K562 (cell line): ENCODE measurements around the gene ZNF385C. TPM values are rescaled to one million over a fixed set of nuclear protein-coding genes. Genes with fewer than 3 reads are reported as not detected.
A peak's percentile ranks its signal among the peaks of the same experiment; 100 is the strongest.

Experiments
- ATAC-seq: fragments of 200-7000 bp; cut with Tn5 transposase; 3 replicates; pipeline ENCODE4 v1.9.1; 2020; ENCODE audit warnings: moderate library complexity
- BruUV-seq: library from RNA; stranded (reverse); fragments of 400-500 nt; replicated peaks from 2 replicates; lab custom pipeline; 2021; lab: Mats Ljungman, UMichigan
- CTCF ChIA-PET: fragments of 300-600 bp; formaldehyde crosslinking; extraction: SDS; loops from one replicate; lab custom pipeline; 2021; ENCODE audit warnings: low intra/inter-chr PET ratio; lab: Yijun Ruan, JAX
- POLR2A ChIA-PET: fragments of 300-600, 350-650 bp; sonication (Branson Sonifier 250); formaldehyde crosslinking; extraction: SDS; loops from one replicate; lab custom pipeline; 2021; ENCODE audit warnings: antibody characterized with exemption, inconsistent platforms; lab: Yijun Ruan, JAX
- DNase-seq, 4 experiments: peaks; one replicate each; pipeline versions ENCODE4 v3.0.0 to v3.0.0-alpha.2; 2011 to 2018; ENCODE audit warnings: low spot score in 3 of 4, mixed read lengths in 3 of 4; ENCODE audit errors: extremely low read depth in 1 of 4
- FAIRE-seq: peaks from 2 replicates; lab custom pipeline; 2011; peaks lifted over from hg19 to GRCh38; lab: Jason Lieb, UNC
- H2AFZ ChIP-seq: 2 replicates; pipeline ENCODE4 v1.6.0; 2011; ENCODE audit warnings: low read depth, low read length, control low read depth, inconsistent platforms
- H3K27ac ChIP-seq: fragments of 200-600 bp; 3 replicates; pipeline ENCODE4 v1.8.0; 2011; ENCODE audit warnings: low read depth, mild to moderate bottlenecking, control low read depth, inconsistent platforms, low read length, moderate library complexity, mixed read lengths; ENCODE audit errors: extremely low read depth
- H3K27me3 ChIP-seq, 2 experiments: fragments of 300-600 bp in 1 of 2; 2 replicates in 1 of 2; 3 replicates in 1 of 2; pipeline versions ENCODE4 v1.6.0 to v1.8.0; 2011; ENCODE audit warnings: inconsistent platforms in 2 of 2, low read length in 2 of 2, mild to moderate bottlenecking in 1 of 2, mixed read lengths in 1 of 2, moderate library complexity in 1 of 2; ENCODE audit not compliant: control insufficient read depth in 2 of 2, insufficient read depth in 2 of 2
- H3K36me3 ChIP-seq: fragments of 300-600 bp; 3 replicates; pipeline ENCODE4 v1.8.0; 2011; ENCODE audit warnings: mild to moderate bottlenecking, low read length, inconsistent platforms; ENCODE audit not compliant: control insufficient read depth, insufficient read depth
- H3K4me1 ChIP-seq, 2 experiments: fragments of 200-600 bp in 1 of 2; replicated peaks in 1 of 2; 2 replicates in 1 of 2; 3 replicates in 1 of 2; pipeline versions ENCODE4 v1.5.1 to v1.8.0; 2011; ENCODE audit warnings: inconsistent platforms in 2 of 2, low read length in 2 of 2, mild to moderate bottlenecking in 1 of 2, mixed read lengths in 1 of 2, moderate library complexity in 1 of 2; ENCODE audit not compliant: control insufficient read depth in 2 of 2, insufficient read depth in 2 of 2
- H3K4me2 ChIP-seq: 2 replicates; pipeline ENCODE4 v1.6.1; 2011; ENCODE audit warnings: low read length, control low read depth, inconsistent platforms, mixed read lengths; ENCODE audit not compliant: insufficient read depth
- H3K4me3 ChIP-seq: fragments of 200-600 bp; sonication (generic), shearing (Covaris generic); 2 replicates; pipeline ENCODE4 v1.5.1; 2016; ENCODE audit warnings: control low read depth, inconsistent platforms
- H3K79me2 ChIP-seq: fragments of 200-600 bp; 3 replicates; pipeline ENCODE4 v1.8.0; 2011; ENCODE audit warnings: low read length, inconsistent platforms; ENCODE audit not compliant: control insufficient read depth, insufficient read depth
- H3K9ac ChIP-seq, 2 experiments: 2 replicates each; pipeline versions ENCODE4 v1.6.0 to v1.6.1; 2011; ENCODE audit warnings: low read depth in 2 of 2, low read length in 2 of 2, control low read depth in 1 of 2, inconsistent platforms in 1 of 2, mild to moderate bottlenecking in 1 of 2, mixed read lengths in 1 of 2; ENCODE audit not compliant: insufficient read depth in 1 of 2
- H3K9me1 ChIP-seq: one replicate; pipeline ENCODE4 v1.6.0; 2011; ENCODE audit warnings: inconsistent platforms, mild to moderate bottlenecking, low read length, moderate library complexity; ENCODE audit not compliant: control insufficient read depth, insufficient read depth
- H3K9me3 ChIP-seq: replicated peaks from 2 replicates; pipeline ENCODE4 v1.5.1; 2011; ENCODE audit warnings: low read depth, low read length, inconsistent platforms; ENCODE audit not compliant: control insufficient read depth, insufficient read depth
- H4K20me1 ChIP-seq: replicated peaks from 2 replicates; pipeline ENCODE4 v1.6.1; 2011; ENCODE audit warnings: low read length, inconsistent platforms, mixed read lengths; ENCODE audit not compliant: control insufficient read depth, insufficient read depth
- CCAR2 ChIP-seq: fragments of 200-400 bp; formaldehyde crosslinking; IDR thresholded peaks from 2 replicates; pipeline ENCODE4 v1.6.1; 2017; ENCODE audit warnings: mild to moderate bottlenecking, low read depth, low read length
- DMBX1 ChIP-seq: fragments of 250-450 bp; sonication (Bioruptor Pico); IDR thresholded peaks from 2 replicates; pipeline ENCODE4 v1.8.0; 2022; ENCODE audit warnings: inconsistent platforms, mild to moderate bottlenecking, moderate library complexity, borderline replicate concordance
- GTF2A2 ChIP-seq: IDR thresholded peaks from 2 replicates; pipeline ENCODE4 v1.6.1; 2016; ENCODE audit warnings: mild to moderate bottlenecking, missing genetic modification characterization, missing compliant biosample characterization
- HDAC6 ChIP-seq: IDR thresholded peaks from 2 replicates; pipeline ENCODE4 v1.6.1; 2012; ENCODE audit warnings: low read depth, mild to moderate bottlenecking, control low read depth, inconsistent platforms, low read length, moderate library complexity
- KHSRP ChIP-seq: fragments of 450-650 bp; IDR thresholded peaks from 2 replicates; pipeline ENCODE4 v1.6.1; 2017
- MAFG ChIP-seq: fragments of 450-650 bp; conservative IDR thresholded peaks from 2 replicates; pipeline ENCODE4 v1.6.1; 2016; ENCODE audit warnings: missing genetic modification characterization, missing compliant biosample characterization
- MCM3 ChIP-seq: fragments of 450-650 bp; IDR thresholded peaks from 2 replicates; pipeline ENCODE4 v1.6.1; 2016
- MECOM ChIP-seq: fragments of 250-450 bp; sonication (Bioruptor Pico); IDR thresholded peaks from 2 replicates; pipeline ENCODE4 v1.8.0; 2022; ENCODE audit warnings: inconsistent platforms
- NRF1 ChIP-seq, 2 experiments: fragments of 450-650 bp; IDR thresholded peaks in 1 of 2; conservative IDR thresholded peaks in 1 of 2; 2 replicates each; pipeline ENCODE4 v1.6.1; 2014; ENCODE audit warnings: mild to moderate bottlenecking in 2 of 2
- RBM34 ChIP-seq: fragments of 200-400 bp; formaldehyde crosslinking; IDR thresholded peaks from 2 replicates; pipeline ENCODE4 v1.6.1; 2018; ENCODE audit warnings: low read length, borderline replicate concordance; ENCODE audit not compliant: insufficient read depth
- SIRT6 ChIP-seq: IDR thresholded peaks from one replicate; pipeline ENCODE4 v1.6.1; 2012; ENCODE audit warnings: low read depth, mild to moderate bottlenecking, control low read depth, inconsistent platforms, low read length, moderate library complexity
- SMARCA5 ChIP-seq: fragments of 450-650 bp; IDR thresholded peaks from 2 replicates; pipeline ENCODE4 v1.6.1; 2016
- ZNF124 ChIP-seq: sonication (generic); formaldehyde crosslinking; IDR thresholded peaks from 2 replicates; pipeline ENCODE4 v1.8.1; 2022; ENCODE audit warnings: missing genetic modification reagents
- ZNF384 ChIP-seq: IDR thresholded peaks from 2 replicates; pipeline ENCODE4 v1.6.1; 2012; ENCODE audit warnings: low read depth, low read length, improper control_type of control experiment
- WGBS: fragments of 100-300 bp; shearing (Covaris generic); methylation state at CpG from one replicate; pipeline ENCODE4 v1.1.6; 2016; ENCODE audit warnings: low coverage, mixed read lengths; ENCODE audit not compliant: insufficient coverage; ENCODE audit errors: missing lambda C conversion rate; 5-methylcytosine and 5-hydroxymethylcytosine counted together
- in situ Hi-C: fragments of 300-500 bp; cut with MboI; formaldehyde crosslinking; loops from 4 replicates; pipeline ENCODE4 v1.15.0; 2018; ENCODE audit warnings: inconsistent platforms, mixed read lengths
- intact Hi-C: fragments of 100-400 bp; cut with micrococcal nuclease; formaldehyde crosslinking; loops from 2 replicates; pipeline ENCODE4 v1.14.2; 2022
- polyA plus RNA-seq, 8 experiments: library from polyadenylated mRNA; depleted of rRNA in 4 of 8; stranded (reverse) in 5 of 8; unstranded in 3 of 8; fragments of >200 nt; fragmentation: Nextera tagmentation in 2 of 8; fragmentation: Illumina TruSeq in 1 of 8; extraction: Ambion mirVana in 2 of 8; extraction: Trizol in 1 of 8; gene quantifications; 2 replicates each; pipeline versions ENCODE4 v1.2.1 to v1.2.3, GENCODE V29; 2011 to 2014; ENCODE audit warnings: inconsistent platforms in 1 of 8, missing spikeins in 1 of 8
- total RNA-seq, 7 experiments: library from RNA; depleted of rRNA in 6 of 7; stranded (reverse); fragments of >200 nt in 6 of 7; fragmentation: Illumina TruSeq in 2 of 7; extraction: Trizol in 2 of 7; gene quantifications; 2 replicates each; pipeline versions ENCODE4 v1.2.1 to v1.2.3, GENCODE V29; 2011 to 2021; ENCODE audit warnings: low replicate concordance in 1 of 7

The ZNF385C gene
- total and polyA plus RNA-seq, 9 of the 15 experiments (the other 6 are each of a cell fraction or from before 2014, with no cell fraction given), result 0.03 to 0.35 (median 0.18) TPM; not detected in 1

- H3K4me3 ChIP-seq, result peak overlapping the region; percentile 52
- H3K27ac ChIP-seq, result no peak overlapping the region; the same call in 2 of the 3 replicates
- POLR2A ChIA-PET, result interaction anchor here (0.7 to 1.2 kb wide), 4 partner anchors 20 to 253 kb away, joined by 3 to 6 read pairs (median 4); partner anchors contain the start of gene DNAJC7
- BruUV-seq, result no TSS peak
- WGBS, result 37% methylated on average over 7 of the region's 8 CpGs
- H3K79me2 ChIP-seq, result no peaks in the 10 kb centered on the region
- H3K9me1 ChIP-seq, result no peaks in the 10 kb centered on the region
- H4K20me1 ChIP-seq, result no peaks in the 10 kb centered on the region
- peak overlapping the region; percentile 97 for H2AFZ ChIP-seq
- peak overlapping the region; percentile 56 to 91; a peak in 3 of 4 replicates for H3K9ac ChIP-seq
- in situ Hi-C loops, result no loop called here
- peaks cover 10 to 51% of the 10 kb centered on the region in 2 experiments; a peak in 4 of 5 replicates for H3K27me3 ChIP-seq
- no peak for ATAC-seq
- no peaks in the 10 kb centered on the region for H3K36me3 ChIP-seq
- CTCF ChIA-PET, result interaction anchor here (0.7 kb wide), 1 partner anchor 20 kb away, joined by 3 read pairs; no protein-coding TSS in a partner anchor
- no peak for DNase-seq
- FAIRE-seq, result peak; percentile 68
- TF ChIP-seq RBM34 (no peak), HDAC6 (no peak), GTF2A2 (tag) (no peak), MAFG (tag) (no peak), NRF1 (conservative IDR thresholded peaks at IDR 0.05 in 1 of 2, IDR thresholded peaks at IDR 0.05 in 1 of 2) (no peak), MCM3 (no peak), SIRT6 (no peak), CCAR2 (no peak), KHSRP (no peak), MECOM (CRISPR knock-in tag) (no peak), DMBX1 (CRISPR knock-in tag) (no peak), ZNF124 (CRISPR knock-in tag) (no peak), ZNF384 (no peak), SMARCA5 (no peak)
- TF ChIP-seq, all 486 proteins: peak for 0
- no peaks in the 10 kb centered on the region for H3K9me3 ChIP-seq
- intact Hi-C loops, result no loop called here
- H3K4me2 ChIP-seq, result peak overlapping the region; percentile 77
- peaks cover 3 to 14% of the 10 kb centered on the region in 2 experiments; a peak in 3 of 5 replicates for H3K4me1 ChIP-seq
Observed at GRCh38 chr17:42051013-42051400, 47.3 kb downstream of the ZNF385C start.
